GM21447 (cell line): ENCODE data around the gene GALNT1.

ENCODE experiments used
- ATAC-seq: cut with Tn5 transposase; IDR thresholded peaks from one replicate; pipeline ENCODE4 v1.9.1; 2021; ENCODE audit not compliant: unreplicated experiment

Gene GALNT1

GRCh38 chr18:35749701-35750100 is 168.2 kb downstream of the GALNT1 start:
- ATAC-seq, result no peak

- no peak for ATAC-seq
Observed at GRCh38 chr18:35750929-35751328, 169.4 kb downstream of the GALNT1 start.

GRCh38 chr18:35753306-35753910 is 171.9 kb downstream of the GALNT1 start:
- ATAC-seq, result no peak

GRCh38 chr18:35754464-35754863 is 172.9 kb downstream of the GALNT1 start:
- ATAC-seq, result no peak

- no peak for ATAC-seq
Observed at GRCh38 chr18:35755369-35755768, 173.8 kb downstream of the GALNT1 start.

- ATAC-seq, result no peak
Observed at GRCh38 chr18:35756506-35757117, 175.1 kb downstream of the GALNT1 start.
